ENCODE results near the gene PRAMEF13. TPM values are rescaled to one million over a fixed set of nuclear protein-coding genes. Genes with fewer than 3 reads are reported as not detected.
"Not testable (repeated sequence)": the region's sequence is repeated elsewhere in the genome, so short reads cannot be mapped to it uniquely, and the experiment has no call there.

The PRAMEF13 gene
- total RNA-seq, 1 experiment from 2014 or later = not detected

DNA sequence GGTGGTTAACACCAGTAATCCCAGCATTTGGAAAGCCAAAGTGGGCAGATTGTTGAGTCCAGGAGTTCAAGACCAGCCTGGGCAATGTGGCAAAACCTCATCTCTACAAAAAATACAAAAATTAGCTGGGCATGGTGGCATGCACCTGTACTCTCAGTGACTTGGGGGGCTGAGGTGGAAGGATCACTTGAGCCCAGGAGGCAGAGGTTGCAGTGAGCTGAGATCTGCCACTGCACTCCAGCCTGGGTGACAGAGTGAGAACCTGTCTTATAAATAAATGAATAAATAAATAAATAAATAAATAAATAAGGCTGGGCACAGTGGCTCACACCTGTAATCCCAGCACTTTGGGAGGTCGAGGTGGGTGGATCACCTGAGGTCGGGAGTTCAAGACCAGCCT is 30.8 kb upstream of the PRAMEF13 start:
- H3K4me3 ChIP-seq (replicated peaks in 1 of 2; ENCODE audit: low read depth in 1 of 2, low read length in 2 of 2); ATAC-seq; H3K4me2 ChIP-seq (ENCODE audit: low read length); intact Hi-C loops (cut with micrococcal nuclease); H3K9ac ChIP-seq (ENCODE audit: low read length); BruUV-seq (replicated peaks); CTCF ChIA-PET; H3K79me2 ChIP-seq (ENCODE audit: insufficient read depth, low read length); H3K9me3 ChIP-seq (ENCODE audit: control insufficient read depth in 1 of 2, insufficient read depth in 1 of 2, low read depth in 1 of 2, low read length in 2 of 2); POLR2A ChIA-PET; DNase-seq (ENCODE audit: low read depth, low spot score); H3K36me3 ChIP-seq (ENCODE audit: control insufficient read depth in 1 of 2, insufficient read depth in 2 of 2, low read length in 2 of 2); RAD21 ChIA-PET (ENCODE audit: low non-redundant PET in 1 of 2, low total read pairs in 2 of 2, uncharacterized antibody in 2 of 2, unreplicated experiment in 2 of 2); H4K20me1 ChIP-seq (ENCODE audit: insufficient read depth); H3K9me2 ChIP-seq (ENCODE audit: insufficient read depth); H3K4me1 ChIP-seq (ENCODE audit: control insufficient read depth in 1 of 2, insufficient read depth in 2 of 2, low read length in 2 of 2); H2AFZ ChIP-seq (ENCODE audit: low read depth, low read length, poor library complexity, severe bottlenecking); H3K27me3 ChIP-seq (ENCODE audit: insufficient read depth, low read length); H3K27ac ChIP-seq (ENCODE audit: low read depth, low read length): not testable (repeated sequence)

GRCh38 chr1:13231061-13231750 is 30.0 kb upstream of the PRAMEF13 start:
- RAD21 ChIA-PET (ENCODE audit: low non-redundant PET in 1 of 2, low total read pairs in 2 of 2, uncharacterized antibody in 2 of 2, unreplicated experiment in 2 of 2); H4K20me1 ChIP-seq (ENCODE audit: insufficient read depth); H3K9me2 ChIP-seq (ENCODE audit: insufficient read depth); POLR2A ChIA-PET; H3K27ac ChIP-seq (ENCODE audit: low read depth, low read length); intact Hi-C loops (cut with micrococcal nuclease); H3K27me3 ChIP-seq (ENCODE audit: insufficient read depth, low read length); CTCF ChIA-PET; H3K4me3 ChIP-seq (replicated peaks in 1 of 2; ENCODE audit: low read depth in 1 of 2, low read length in 2 of 2); H2AFZ ChIP-seq (ENCODE audit: low read depth, low read length, poor library complexity, severe bottlenecking); H3K79me2 ChIP-seq (ENCODE audit: insufficient read depth, low read length); H3K9me3 ChIP-seq (ENCODE audit: control insufficient read depth in 1 of 2, insufficient read depth in 1 of 2, low read depth in 1 of 2, low read length in 2 of 2); H3K9ac ChIP-seq (ENCODE audit: low read length); H3K4me2 ChIP-seq (ENCODE audit: low read length); BruUV-seq (replicated peaks); H3K36me3 ChIP-seq (ENCODE audit: control insufficient read depth in 1 of 2, insufficient read depth in 2 of 2, low read length in 2 of 2); H3K4me1 ChIP-seq (ENCODE audit: control insufficient read depth in 1 of 2, insufficient read depth in 2 of 2, low read length in 2 of 2); ATAC-seq; DNase-seq (ENCODE audit: low read depth, low spot score): not testable (repeated sequence)

GRCh38 chr1:13230601-13231000 is 29.4 kb upstream of the PRAMEF13 start:
- BruUV-seq (replicated peaks); POLR2A ChIA-PET; CTCF ChIA-PET: not testable (repeated sequence)

GRCh38 chr1:13230096-13230495 is 28.9 kb upstream of the PRAMEF13 start:
- H3K79me2 ChIP-seq (ENCODE audit: insufficient read depth, low read length); CTCF ChIA-PET; ATAC-seq; RAD21 ChIA-PET (ENCODE audit: low non-redundant PET in 1 of 2, low total read pairs in 2 of 2, uncharacterized antibody in 2 of 2, unreplicated experiment in 2 of 2); H3K4me3 ChIP-seq (replicated peaks in 1 of 2; ENCODE audit: low read depth in 1 of 2, low read length in 2 of 2); H3K4me1 ChIP-seq (ENCODE audit: control insufficient read depth in 1 of 2, insufficient read depth in 2 of 2, low read length in 2 of 2); DNase-seq (ENCODE audit: low read depth, low spot score); H3K27ac ChIP-seq (ENCODE audit: low read depth, low read length); H3K36me3 ChIP-seq (ENCODE audit: control insufficient read depth in 1 of 2, insufficient read depth in 2 of 2, low read length in 2 of 2); H3K27me3 ChIP-seq (ENCODE audit: insufficient read depth, low read length); H3K9ac ChIP-seq (ENCODE audit: low read length); H3K9me3 ChIP-seq (ENCODE audit: control insufficient read depth in 1 of 2, insufficient read depth in 1 of 2, low read depth in 1 of 2, low read length in 2 of 2); POLR2A ChIA-PET; H4K20me1 ChIP-seq (ENCODE audit: insufficient read depth); BruUV-seq (replicated peaks); H2AFZ ChIP-seq (ENCODE audit: low read depth, low read length, poor library complexity, severe bottlenecking); H3K9me2 ChIP-seq (ENCODE audit: insufficient read depth); H3K4me2 ChIP-seq (ENCODE audit: low read length); intact Hi-C loops (cut with micrococcal nuclease): not testable (repeated sequence)

More at GRCh38 chr1:13230601-13231000, 29.4 kb upstream of the PRAMEF13 start:
- intact Hi-C loops (cut with micrococcal nuclease); DNase-seq (ENCODE audit: low read depth, low spot score); RAD21 ChIA-PET (ENCODE audit: low non-redundant PET in 1 of 2, low total read pairs in 2 of 2, uncharacterized antibody in 2 of 2, unreplicated experiment in 2 of 2); H2AFZ ChIP-seq (ENCODE audit: low read depth, low read length, poor library complexity, severe bottlenecking); ATAC-seq; H3K9ac ChIP-seq (ENCODE audit: low read length); H3K27ac ChIP-seq (ENCODE audit: low read depth, low read length); H3K4me3 ChIP-seq (replicated peaks in 1 of 2; ENCODE audit: low read depth in 1 of 2, low read length in 2 of 2); H3K9me2 ChIP-seq (ENCODE audit: insufficient read depth); H3K79me2 ChIP-seq (ENCODE audit: insufficient read depth, low read length); H4K20me1 ChIP-seq (ENCODE audit: insufficient read depth); H3K4me2 ChIP-seq (ENCODE audit: low read length); H3K27me3 ChIP-seq (ENCODE audit: insufficient read depth, low read length); H3K4me1 ChIP-seq (ENCODE audit: control insufficient read depth in 1 of 2, insufficient read depth in 2 of 2, low read length in 2 of 2); H3K9me3 ChIP-seq (ENCODE audit: control insufficient read depth in 1 of 2, insufficient read depth in 1 of 2, low read depth in 1 of 2, low read length in 2 of 2); H3K36me3 ChIP-seq (ENCODE audit: control insufficient read depth in 1 of 2, insufficient read depth in 2 of 2, low read length in 2 of 2): not testable (repeated sequence)

All from HCT116 (cell line).